Measurements from ENCODE around the gene CTSO. TPM values are rescaled to one million over a fixed set of nuclear protein-coding genes. Genes with fewer than 3 reads are reported as not detected.

CTSO gene
- total and polyA plus RNA-seq, 10 donors = 8.0 to 48.7 (median 25.6) TPM

GRCh38 chr4:155879767-155880166 is 73.9 kb downstream of the CTSO start:
- no peaks in the 10 kb centered on the region for H3K4me1 ChIP-seq
- DNase-seq = no peak
- no peak for TF ChIP-seq POLR2A (IDR thresholded peaks at IDR 0.05)
- TF ChIP-seq POLR2AphosphoS5 (IDR thresholded peaks at IDR 0.05) = no peak
- TF ChIP-seq CTCF (IDR thresholded peaks at IDR 0.05 in 8 of 11, conservative IDR thresholded peaks at IDR 0.05 in 3 of 11) = no peak
- H3K36me3 ChIP-seq = no peaks in the 10 kb centered on the region
- peaks cover 0 to 25% (median 14%) of the 10 kb centered on the region in 8 donors for H3K9me3 ChIP-seq
- H3K27ac ChIP-seq = no peak overlapping the region
- no peak overlapping the region for H3K4me3 ChIP-seq
- no peaks in the 10 kb centered on the region for H3K27me3 ChIP-seq (replicated peaks in 1 of 7)
- intact Hi-C loops (cut with DNase I; ENCODE audit: low total_unique reads) = no loop called here

- DNase-seq = no peak
- 27 to 40% (median 34%) methylated on average over 2 of the region's 2 CpGs for WGBS, 5 donors
- Histone ChIP-seq H3K4me3 (no peak overlapping the region), H3K36me3 (no peaks in the 10 kb centered on the region), H3K27ac (peak overlapping the region in 2 of 8 donors; percentile 5 to 62), H3K9me3 (peaks cover 0 to 36% (median 17%) of the 10 kb centered on the region in 8 donors), H3K4me1 (no peaks in the 10 kb centered on the region), H3K27me3 (replicated peaks in 1 of 7) (no peaks in the 10 kb centered on the region)
- TF ChIP-seq POLR2A (IDR thresholded peaks at IDR 0.05) = no peak
- TF ChIP-seq CTCF (IDR thresholded peaks at IDR 0.05 in 8 of 11, conservative IDR thresholded peaks at IDR 0.05 in 3 of 11) = no peak
- no peak for TF ChIP-seq POLR2AphosphoS5 (IDR thresholded peaks at IDR 0.05)
- intact Hi-C loops (cut with DNase I; ENCODE audit: low total_unique reads) = no loop called here
Observed at GRCh38 chr4:155878611-155879010, 75.1 kb downstream of the CTSO start.

GRCh38 chr4:155877971-155878370 is 75.7 kb downstream of the CTSO start:
- Histone ChIP-seq H3K4me3 (no peak overlapping the region), H3K4me1 (no peaks in the 10 kb centered on the region), H3K27ac (peak overlapping the region in 3 of 8 donors; percentile 5 to 62 (median 30)), H3K27me3 (replicated peaks in 1 of 7) (no peaks in the 10 kb centered on the region), H3K9me3 (peaks cover 0 to 38% (median 17%) of the 10 kb centered on the region in 8 donors), H3K36me3 (no peaks in the 10 kb centered on the region)
- no peak for TF ChIP-seq POLR2A (IDR thresholded peaks at IDR 0.05)
- no peak for TF ChIP-seq CTCF (IDR thresholded peaks at IDR 0.05 in 8 of 11, conservative IDR thresholded peaks at IDR 0.05 in 3 of 11)
- no peak for TF ChIP-seq POLR2AphosphoS5 (IDR thresholded peaks at IDR 0.05)
- DNase-seq = no peak
- 75 to 86% (median 83%) methylated on average over 4 of the region's 4 CpGs for WGBS, 5 donors
- intact Hi-C loops (cut with DNase I; ENCODE audit: low total_unique reads) = no loop called here

GRCh38 chr4:155875878-155876277 is 77.8 kb downstream of the CTSO start:
- H3K4me1 ChIP-seq = no peaks in the 10 kb centered on the region
- H3K27ac ChIP-seq = no peak overlapping the region
- no peak for DNase-seq
- intact Hi-C loops (cut with DNase I; ENCODE audit: low total_unique reads) = no loop called here
- TF ChIP-seq POLR2A (IDR thresholded peaks at IDR 0.05) = no peak
- TF ChIP-seq POLR2AphosphoS5 (IDR thresholded peaks at IDR 0.05) = no peak
- TF ChIP-seq CTCF (IDR thresholded peaks at IDR 0.05 in 8 of 11, conservative IDR thresholded peaks at IDR 0.05 in 3 of 11) = no peak
- no peak overlapping the region for H3K4me3 ChIP-seq
- no peaks in the 10 kb centered on the region for H3K27me3 ChIP-seq (replicated peaks in 1 of 7)
- 84 to 98% (median 87%) methylated on average over 1 of the region's 1 CpG for WGBS, 5 donors
- no peaks in the 10 kb centered on the region for H3K36me3 ChIP-seq
- peaks cover 0 to 38% (median 17%) of the 10 kb centered on the region in 8 donors for H3K9me3 ChIP-seq

Other genes with a start within 250 kb of the CTSO start
- gene GUCY1B1, start 194.8 kb downstream of the CTSO start, total RNA-seq = 10 to 100 TPM; 13.9 to 20.8 (median 16.8) TPM
- 1 to 10 TPM; 3.6 to 6.1 (median 5.8) TPM for gene GUCY1B1, start 194.8 kb downstream of the CTSO start, polyA plus RNA-seq
- not detected for gene ASIC5, start 87.6 kb downstream of the CTSO start, total RNA-seq
- not detected for gene ASIC5, start 87.6 kb downstream of the CTSO start, polyA plus RNA-seq
- 1 to 10 TPM in 6 of 7 donors, under 1 TPM in 1; 0.39 to 3.6 (median 2.4) TPM for gene TDO2, start 50.2 kb downstream of the CTSO start, total RNA-seq
- 1 to 10 TPM in 1 of 3 donors, under 1 TPM in 2; 0.37 to 2.3 (median 0.74) TPM for gene TDO2, start 50.2 kb downstream of the CTSO start, polyA plus RNA-seq